Keratinocyte (primary cell): ENCODE results near the gene DEFB116. TPM values are rescaled to one million over a fixed set of nuclear protein-coding genes. Genes with fewer than 3 reads are reported as not detected.
"Not testable (repeated sequence)": the region's sequence is repeated elsewhere in the genome, so short reads cannot be mapped to it uniquely, and the experiment has no call there.

Source experiments
- DNase-seq: peaks from one replicate; pipeline ENCODE4 v3.0.0-alpha.2; 2011; ENCODE audit warnings: low read depth, missing footprints, low spot score
- FAIRE-seq: peaks from 2 replicates; lab custom pipeline; 2011; peaks lifted over from hg19 to GRCh38; lab: Jason Lieb, UNC
- H2AFZ ChIP-seq: 2 replicates; pipeline ENCODE4 v1.6.0; 2012; ENCODE audit warnings: low read length, control low read depth, inconsistent platforms; ENCODE audit not compliant: control insufficient read depth
- H3K27ac ChIP-seq: 2 replicates; pipeline ENCODE4 v1.5.1; 2011; ENCODE audit warnings: low read length; ENCODE audit not compliant: control insufficient read depth, insufficient read depth
- H3K27me3 ChIP-seq: 3 replicates; pipeline ENCODE4 v1.6.0; 2011; ENCODE audit warnings: low read length; ENCODE audit not compliant: control insufficient read depth, insufficient read depth; ENCODE audit errors: extremely low read depth
- H3K36me3 ChIP-seq, 2 experiments: 2 replicates in 1 of 2; 3 replicates in 1 of 2; pipeline ENCODE4 v1.5.1; 2011; ENCODE audit warnings: low read length in 2 of 2, mild to moderate bottlenecking in 1 of 2; ENCODE audit not compliant: control insufficient read depth in 2 of 2, insufficient read depth in 2 of 2; ENCODE audit errors: extremely low read depth in 1 of 2
- H3K4me1 ChIP-seq: 3 replicates; pipeline ENCODE4 v1.5.1; 2011; ENCODE audit warnings: low read length; ENCODE audit not compliant: control insufficient read depth, insufficient read depth; ENCODE audit errors: extremely low read depth
- H3K4me2 ChIP-seq: 3 replicates; pipeline ENCODE4 v1.6.0; 2011; ENCODE audit warnings: low read depth, low read length; ENCODE audit not compliant: control insufficient read depth, insufficient read depth; ENCODE audit errors: extremely low read depth
- H3K4me3 ChIP-seq, 3 experiments: fragments of 200-600 bp in 1 of 3; sonication (generic) in 1 of 3; 2 replicates in 2 of 3; 3 replicates in 1 of 3; pipeline ENCODE4 v1.5.1; 2011 to 2016; ENCODE audit warnings: low read length in 3 of 3, mild to moderate bottlenecking in 3 of 3, control low read depth in 2 of 3, inconsistent platforms in 1 of 3, low read depth in 1 of 3, mixed read lengths in 1 of 3, mixed run types in 1 of 3, moderate library complexity in 1 of 3; ENCODE audit not compliant: control insufficient read depth in 2 of 3, insufficient read depth in 2 of 3; ENCODE audit errors: extremely low read depth in 1 of 3
- H3K79me2 ChIP-seq: 2 replicates; pipeline ENCODE4 v1.6.0; 2012; ENCODE audit warnings: low read length; ENCODE audit not compliant: control insufficient read depth, insufficient read depth
- H3K9ac ChIP-seq: 3 replicates; pipeline ENCODE4 v1.6.0; 2011; ENCODE audit warnings: low read length; ENCODE audit not compliant: control insufficient read depth, insufficient read depth; ENCODE audit errors: extremely low read depth
- H3K9me1 ChIP-seq: 3 replicates; pipeline ENCODE4 v1.6.0; 2011; ENCODE audit warnings: low read length; ENCODE audit not compliant: control insufficient read depth, insufficient read depth; ENCODE audit errors: extremely low read depth
- H3K9me3 ChIP-seq: 2 replicates; pipeline ENCODE4 v1.5.1; 2012; ENCODE audit warnings: low read depth, low read length; ENCODE audit not compliant: control insufficient read depth
- H4K20me1 ChIP-seq: 3 replicates; pipeline ENCODE4 v1.6.0; 2011; ENCODE audit warnings: low read length; ENCODE audit not compliant: control insufficient read depth, insufficient read depth; ENCODE audit errors: extremely low read depth
- CTCF ChIP-seq, 3 experiments: IDR thresholded peaks in 1 of 3; conservative IDR thresholded peaks in 1 of 3; optimal IDR thresholded peaks in 1 of 3; 2 replicates in 2 of 3; 3 replicates in 1 of 3; pipeline versions ENCODE3 to v1.5.1; 2011; ENCODE audit warnings: low read length in 3 of 3, mild to moderate bottlenecking in 3 of 3, moderate library complexity in 2 of 3, control low read depth in 1 of 3, inconsistent platforms in 1 of 3; ENCODE audit not compliant: insufficient read depth in 2 of 3; ENCODE audit errors: extremely low read depth in 1 of 3
- EZH2 ChIP-seq: IDR thresholded peaks from one replicate; pipeline ENCODE4 v1.6.1; 2012; ENCODE audit warnings: inconsistent platforms, mild to moderate bottlenecking, low read length, moderate library complexity
- dilution Hi-C: fragments of 300-500 bp; cut with MboI; formaldehyde crosslinking; loops from one replicate; pipeline ENCODE4 v1.7.0; 2020; ENCODE audit warnings: low sequenced_read_pairs; ENCODE audit not compliant: extremely low pct_ligation_motif_present
- polyA plus RNA-seq, 5 experiments: library from polyadenylated mRNA; depleted of rRNA in 3 of 5; stranded (reverse) in 3 of 5; stranded (forward) in 1 of 5; unstranded in 1 of 5; fragments of >200 nt; gene quantifications; 1 replicate in 1 of 5; 2 replicates in 3 of 5; 3 replicates in 1 of 5; pipeline versions ENCODE4 v1.2.1 to v1.2.3, GENCODE V29; 2011 to 2012; ENCODE audit warnings: missing spikeins in 2 of 5, low read depth in 1 of 5, low replicate concordance in 1 of 5

The DEFB116 gene
- polyA plus RNA-seq, 1 donor (not counting 4 experiments of a cell fraction or from before 2014, with no cell fraction given) = not detected

- no peaks in the 10 kb centered on the region for H4K20me1 ChIP-seq
- H3K9me1 ChIP-seq = no peaks in the 10 kb centered on the region
- DNase-seq (no peak), FAIRE-seq (no peak)
- H3K79me2 ChIP-seq = no peaks in the 10 kb centered on the region
- no peaks in the 10 kb centered on the region for H3K9me3 ChIP-seq
- H3K4me2 ChIP-seq = no peak overlapping the region
- no peak overlapping the region for H3K9ac ChIP-seq
- TF ChIP-seq CTCF (optimal IDR thresholded peaks at IDR 0.05 in 1 of 3, IDR thresholded peaks at IDR 0.05 in 1 of 3, conservative IDR thresholded peaks at IDR 0.05 in 1 of 3; ENCODE audit: extremely low read depth in 1 of 3, insufficient read depth in 2 of 3, low read length in 3 of 3) (no peak), EZH2 (no peak)
- dilution Hi-C loops = no loop called here
- H3K4me1 ChIP-seq = no peaks in the 10 kb centered on the region
- H2AFZ ChIP-seq = no peak overlapping the region
- no peaks in the 10 kb centered on the region for H3K27me3 ChIP-seq
- H3K4me3 ChIP-seq = no peak overlapping the region
- no peaks in the 10 kb centered on the region for H3K36me3 ChIP-seq
- no peak overlapping the region for H3K27ac ChIP-seq
These were observed 14.1 kb upstream of the DEFB116 start for GRCh38 chr20:31322504-31322903.

GRCh38 chr20:31284964-31285363, 23.4 kb downstream of the DEFB116 start:
- H4K20me1 ChIP-seq, DNase-seq, H2AFZ ChIP-seq, H3K36me3 ChIP-seq, H3K4me2 ChIP-seq, dilution Hi-C loops, H3K9me1 ChIP-seq, FAIRE-seq, H3K27me3 ChIP-seq, H3K9ac ChIP-seq, H3K27ac ChIP-seq, H3K9me3 ChIP-seq, H3K4me1 ChIP-seq, H3K79me2 ChIP-seq, H3K4me3 ChIP-seq: not testable (repeated sequence)

- Histone ChIP-seq H3K27me3 (no peaks in the 10 kb centered on the region), H2AFZ (no peak overlapping the region), H3K4me3 (no peak overlapping the region), H3K9me3 (peaks cover 10% of the 10 kb centered on the region), H3K27ac (no peak overlapping the region), H3K9me1 (no peaks in the 10 kb centered on the region), H4K20me1 (no peaks in the 10 kb centered on the region), H3K36me3 (no peaks in the 10 kb centered on the region), H3K79me2 (no peaks in the 10 kb centered on the region), H3K9ac (no peak overlapping the region), H3K4me1 (no peaks in the 10 kb centered on the region), H3K4me2 (no peak overlapping the region)
- TF ChIP-seq CTCF (optimal IDR thresholded peaks at IDR 0.05 in 1 of 3, IDR thresholded peaks at IDR 0.05 in 1 of 3, conservative IDR thresholded peaks at IDR 0.05 in 1 of 3; ENCODE audit: extremely low read depth in 1 of 3, insufficient read depth in 2 of 3, low read length in 3 of 3) (no peak), EZH2 (no peak)
- FAIRE-seq (no peak), DNase-seq (no peak)
- dilution Hi-C loops = no loop called here
These were observed 30.2 kb downstream of the DEFB116 start for GRCh38 chr20:31278178-31278577.
